Hematopoietic multipotent progenitor cell (in vitro differentiated cells): ENCODE results near the gene RYR1. TPM values are rescaled to one million over a fixed set of nuclear protein-coding genes. Genes with fewer than 3 reads are reported as not detected.
"Not testable (repeated sequence)": the region's sequence is repeated elsewhere in the genome, so short reads cannot be mapped to it uniquely, and the experiment has no call there.

ENCODE experiments used
- DNase-seq, 3 donors: peaks; one replicate each; pipeline ENCODE4 v3.0.0-alpha.2; 2011 to 2015; ENCODE audit warnings: low read depth in 2 of 3, low spot score in 2 of 3
- total RNA-seq: library from RNA; depleted of rRNA; stranded (reverse); fragments of >200 nt; gene quantifications from one replicate; pipeline ENCODE4 v1.2.3, GENCODE V29; 2012

The RYR1 gene
- total RNA-seq, 1 donor = 2.7 TPM

DNA sequence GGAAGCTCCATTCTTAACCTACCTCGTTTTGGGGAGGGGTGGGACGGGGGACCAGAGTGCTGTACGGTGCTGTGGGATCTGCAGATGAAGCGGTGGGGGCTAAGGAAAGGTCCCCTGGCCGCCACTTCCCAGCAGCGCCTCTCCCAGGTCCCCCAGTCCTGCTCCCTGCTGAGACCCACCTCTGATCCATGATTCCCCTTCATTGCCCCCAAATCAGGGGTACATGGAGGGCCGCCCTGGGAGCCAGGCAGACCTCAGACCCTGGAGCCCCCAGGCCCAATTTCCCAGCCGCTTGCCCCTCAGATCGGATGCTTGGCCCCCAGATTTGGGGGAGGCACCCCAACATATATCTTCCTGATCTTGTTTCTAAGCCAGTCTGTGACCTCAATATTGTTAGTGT is 34.4 kb upstream of the RYR1 start:
- no peak for DNase-seq

DNA sequence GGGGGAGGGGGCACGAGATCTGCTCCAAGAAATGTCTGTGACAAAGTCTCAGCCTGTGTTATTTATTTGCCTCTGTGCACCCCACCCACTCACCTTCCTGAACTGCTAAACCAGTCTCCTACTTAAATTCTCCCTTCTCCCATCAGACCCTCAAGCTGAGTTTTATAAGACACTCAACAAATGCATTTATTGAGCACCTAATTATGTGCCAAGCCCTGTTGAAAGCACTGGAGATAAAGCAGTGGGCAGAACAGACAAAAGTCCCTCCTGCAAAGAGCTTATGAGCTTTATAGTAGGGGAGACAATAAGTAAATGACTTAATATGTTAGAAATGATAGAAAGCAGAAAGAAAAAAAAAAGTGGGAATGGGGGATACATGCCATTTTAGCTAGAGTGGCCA is 34.0 kb upstream of the RYR1 start:
- DNase-seq = no peak

DNA sequence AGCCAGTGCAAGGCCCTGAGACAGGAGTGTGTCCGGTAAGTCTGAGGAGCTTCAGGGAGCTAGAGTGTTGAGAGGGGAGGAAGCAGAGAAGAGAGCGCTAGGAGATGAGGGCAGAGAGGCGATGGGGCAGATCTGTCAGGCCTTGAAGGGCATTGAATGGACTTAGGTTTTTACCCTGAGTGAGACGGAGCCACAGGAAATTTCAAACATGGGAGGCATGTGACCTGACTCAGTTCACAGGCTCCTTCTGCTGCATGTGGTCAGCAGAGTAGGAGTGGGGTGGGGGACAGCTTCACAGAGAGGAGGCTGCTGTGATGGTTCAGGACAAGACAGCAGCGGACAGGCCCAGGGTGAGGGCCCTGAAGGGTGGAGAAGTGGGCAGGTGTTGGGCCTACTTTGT is 33.1 kb upstream of the RYR1 start:
- DNase-seq = no peak

GRCh38 chr19:38401148-38401547 is 32.3 kb upstream of the RYR1 start:
- DNase-seq = no peak

GRCh38 chr19:38402623-38402966 is 30.9 kb upstream of the RYR1 start:
- no peak for DNase-seq

- DNase-seq = peak; percentile 97 to 99 (median 98)
These were observed 30.4 kb upstream of the RYR1 start, which contains the start of gene FAM98C for GRCh38 chr19:38402967-38403674. TSS of gene FAM98C (plus strand) at chr19:38403093. CDS start at chr19:38403154, 61 bp downstream.

DNA sequence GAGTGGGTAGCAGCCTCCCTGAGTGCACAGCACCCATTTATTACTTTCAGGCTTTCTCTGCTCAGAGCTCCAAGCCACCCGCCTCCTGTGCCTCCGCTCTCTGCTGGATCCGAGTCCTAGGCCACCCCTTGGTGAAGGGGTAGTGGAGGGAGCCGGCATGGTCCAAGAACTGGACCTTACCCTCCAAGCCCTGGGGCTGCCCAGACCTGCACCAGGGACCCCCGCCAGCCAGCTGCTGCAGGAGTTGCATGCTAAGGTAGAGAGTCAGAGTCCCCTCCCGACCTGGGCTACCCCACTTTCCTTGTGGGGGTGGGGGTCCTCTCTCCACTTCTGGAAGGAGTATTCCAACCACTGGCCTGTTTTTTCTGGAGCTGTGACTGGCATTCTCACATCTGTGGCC is 28.6 kb upstream of the RYR1 start:
- DNase-seq = no peak

DNA sequence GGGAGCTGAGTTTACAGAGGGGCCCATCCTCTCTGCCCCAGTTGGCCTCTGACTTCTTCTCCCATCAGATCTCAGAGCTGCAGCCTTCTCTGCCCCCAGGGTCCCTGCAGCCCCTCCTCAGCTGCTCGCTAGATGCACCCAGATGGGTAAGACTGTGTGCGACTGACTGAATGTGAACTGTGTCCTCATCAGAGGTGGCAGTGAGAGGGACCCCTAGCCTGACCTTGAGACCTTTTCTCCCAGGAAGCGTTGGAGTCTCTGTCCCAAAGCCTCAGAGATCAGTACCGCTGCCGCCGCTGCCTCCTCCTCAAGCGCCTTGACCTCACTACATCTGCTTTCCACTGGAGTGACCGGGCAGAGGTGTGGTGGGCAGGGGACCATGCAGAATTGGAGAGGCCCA is 28.2 kb upstream of the RYR1 start:
- DNase-seq = no peak

- DNase-seq = no peak
These were observed 23.8 kb upstream of the RYR1 start for GRCh38 chr19:38409631-38410133.

GRCh38 chr19:38410407-38410806 is 23.1 kb upstream of the RYR1 start:
- DNase-seq = not testable (repeated sequence)

GRCh38 chr19:38411041-38411712 is 22.3 kb upstream of the RYR1 start:
- no peak for DNase-seq

DNA sequence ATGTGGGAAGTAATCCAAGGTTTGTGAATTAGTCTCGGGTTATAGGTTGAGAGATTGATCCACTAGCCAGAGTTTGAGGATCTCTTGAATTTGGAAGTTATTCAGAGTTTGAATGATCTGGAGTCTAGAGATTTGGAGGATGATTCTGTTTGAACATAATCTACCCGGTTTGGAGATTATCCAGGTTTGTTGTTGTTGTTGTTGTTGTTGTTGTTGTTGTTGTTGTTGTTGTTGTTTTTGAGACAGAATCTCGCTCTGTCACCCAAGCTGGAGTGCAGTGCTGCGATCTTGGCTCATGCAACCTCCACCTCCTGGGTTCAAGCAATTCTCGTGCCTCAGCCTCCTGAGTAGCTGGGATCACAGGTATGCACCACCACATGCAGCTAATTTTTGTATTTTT is 21.6 kb upstream of the RYR1 start:
- DNase-seq = not testable (repeated sequence)

DNA sequence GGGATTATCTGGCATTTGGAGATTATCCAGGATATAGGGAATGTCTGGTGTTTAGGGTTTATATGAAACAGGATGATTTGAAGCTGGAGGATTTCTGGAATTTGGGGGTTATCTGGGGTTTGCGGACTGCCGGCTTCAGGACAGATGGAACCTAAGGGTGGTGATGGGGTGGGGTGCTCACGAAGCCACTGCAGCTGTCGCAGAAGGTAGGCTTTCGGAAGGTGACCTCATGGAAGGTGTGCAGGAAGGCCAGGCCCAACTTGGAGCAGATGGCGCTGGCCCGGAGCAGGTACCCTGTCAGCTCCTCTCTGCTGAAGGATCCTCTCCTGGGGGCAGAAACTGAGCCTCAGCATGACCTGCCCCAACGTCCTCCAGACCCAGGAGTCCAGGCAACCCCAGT is 21.0 kb upstream of the RYR1 start:
- no peak for DNase-seq

DNA sequence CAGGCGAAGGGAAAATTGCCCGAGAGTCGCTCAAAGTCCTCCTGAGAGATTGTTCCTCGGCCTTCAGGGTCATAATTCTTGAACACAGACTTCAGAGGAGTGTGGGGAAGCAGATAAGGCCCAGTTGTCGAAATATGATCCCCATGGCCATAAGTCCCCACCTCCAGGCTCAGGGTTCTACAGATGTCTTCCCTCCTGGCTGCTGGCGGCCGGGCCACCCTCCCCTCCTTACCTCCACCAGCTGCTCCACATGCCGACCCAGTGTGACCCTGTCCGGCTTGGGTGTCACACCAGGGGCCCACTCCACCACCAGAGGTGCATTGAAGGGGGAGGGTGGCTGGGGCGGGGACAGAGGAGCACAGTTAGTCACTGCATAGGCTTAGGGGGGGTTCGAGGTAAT is 20.5 kb upstream of the RYR1 start:
- DNase-seq = no peak

GRCh38 chr19:38413416-38413815 is 20.1 kb upstream of the RYR1 start:
- no peak for DNase-seq

- DNase-seq = no peak
These were observed 16.3 kb upstream of the RYR1 start for GRCh38 chr19:38417146-38417543.

DNA sequence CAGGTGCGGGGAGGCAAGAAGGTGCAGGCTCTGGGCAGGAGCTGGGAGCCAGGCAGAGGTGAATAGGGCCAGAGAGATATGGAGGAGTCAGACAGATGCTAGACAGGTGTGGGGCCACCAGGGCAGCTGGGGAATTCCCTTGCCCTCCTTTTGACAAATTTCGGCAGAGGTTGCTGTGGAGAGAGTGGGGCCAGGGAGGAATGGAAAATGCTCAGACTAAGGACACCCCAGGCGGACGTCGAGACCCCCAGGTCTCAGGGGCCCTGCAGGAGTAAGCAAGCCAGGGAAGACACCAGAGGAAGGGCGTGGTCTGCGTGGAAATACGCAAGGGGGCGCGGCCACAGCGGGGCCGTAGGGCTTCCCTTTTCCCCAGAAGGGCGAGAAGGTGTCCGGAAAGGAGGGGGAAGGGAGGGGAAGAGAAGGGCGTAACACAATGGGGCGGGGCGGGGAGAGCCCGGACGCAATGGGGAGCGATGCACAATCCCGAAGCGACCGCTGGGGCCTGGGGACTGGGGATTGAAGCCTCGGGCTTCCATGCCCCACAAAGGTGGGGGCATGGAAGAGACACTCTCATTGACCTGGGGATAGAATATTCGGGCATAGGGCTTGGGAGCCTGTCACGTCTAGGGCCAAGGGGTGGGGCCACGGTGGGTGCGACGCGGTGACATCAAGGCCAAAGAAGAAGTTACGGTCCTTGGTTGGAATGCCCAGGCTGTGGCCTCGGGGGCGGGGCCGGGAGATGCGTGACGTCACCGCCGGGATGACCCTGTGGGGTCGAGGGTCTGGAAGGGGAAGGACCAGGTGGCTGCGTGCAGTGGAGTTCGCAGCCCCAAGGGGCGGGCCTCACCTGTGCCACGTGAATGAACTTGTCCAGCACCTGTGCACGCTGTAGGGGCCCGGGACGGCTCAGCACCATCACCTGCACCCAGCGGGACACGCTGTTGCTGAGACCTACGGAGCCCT is 15.7 kb upstream of the RYR1 start:
- peak in 2 of 3 donors; percentile 71 to 75 for DNase-seq

DNA sequence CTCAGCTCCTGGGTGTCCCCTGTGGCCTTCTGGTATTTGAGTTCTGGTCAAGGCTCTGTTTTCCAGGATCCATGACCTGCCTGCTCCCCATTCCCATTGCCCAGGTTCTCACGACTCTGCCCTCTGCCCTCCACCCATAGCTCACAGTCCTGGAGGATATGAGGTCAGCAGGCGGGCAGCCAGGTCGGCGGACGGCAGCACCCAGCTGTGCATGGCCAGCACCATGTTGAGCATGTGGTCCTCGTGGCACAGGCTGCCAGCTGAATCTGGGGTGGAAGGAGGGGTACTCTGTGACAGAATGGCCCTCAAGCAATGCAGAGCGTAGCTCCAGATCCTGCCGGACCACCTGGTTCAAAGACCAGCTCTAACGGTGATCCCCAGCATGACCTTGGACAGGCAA is 12.6 kb upstream of the RYR1 start:
- no peak for DNase-seq

DNA sequence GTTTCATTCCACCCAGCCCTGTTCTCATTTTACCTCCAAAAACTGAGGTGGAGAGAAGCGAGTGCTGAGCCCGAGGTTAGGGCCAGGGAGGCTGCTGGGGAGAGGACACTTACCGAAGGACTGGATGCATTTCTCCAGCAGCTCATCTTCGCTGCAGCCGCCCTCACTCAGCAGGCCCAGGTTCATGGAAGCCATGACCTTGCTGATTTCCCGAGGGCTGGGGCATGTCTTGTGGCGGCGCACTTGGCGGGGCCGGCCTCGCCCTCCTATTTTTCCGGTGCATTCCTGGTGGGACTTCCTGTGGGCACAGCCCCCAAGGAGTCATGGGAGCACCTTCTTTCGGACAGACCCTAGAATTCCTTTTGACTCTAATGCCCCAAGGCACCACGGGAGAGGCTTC is 11.6 kb upstream of the RYR1 start:
- DNase-seq = no peak

DNA sequence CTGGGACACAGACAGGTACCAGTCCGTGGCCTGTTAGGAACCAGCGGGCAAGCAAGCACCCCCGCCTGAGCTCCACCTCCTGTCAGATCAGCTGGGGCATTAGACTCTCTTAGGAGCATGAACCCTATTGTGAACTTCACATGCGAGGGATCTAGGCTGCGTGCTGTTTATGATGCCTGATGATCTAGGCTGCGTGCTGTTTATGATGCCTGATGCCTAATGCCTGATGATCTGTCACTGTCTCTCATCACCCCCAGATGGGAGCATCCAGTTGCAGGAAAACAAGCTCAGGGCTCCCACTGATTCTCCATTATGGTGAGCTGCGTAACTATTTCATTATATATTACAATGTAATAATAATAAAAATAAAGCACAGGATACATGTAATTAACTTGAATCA is 11.1 kb upstream of the RYR1 start:
- DNase-seq = no peak

DNA sequence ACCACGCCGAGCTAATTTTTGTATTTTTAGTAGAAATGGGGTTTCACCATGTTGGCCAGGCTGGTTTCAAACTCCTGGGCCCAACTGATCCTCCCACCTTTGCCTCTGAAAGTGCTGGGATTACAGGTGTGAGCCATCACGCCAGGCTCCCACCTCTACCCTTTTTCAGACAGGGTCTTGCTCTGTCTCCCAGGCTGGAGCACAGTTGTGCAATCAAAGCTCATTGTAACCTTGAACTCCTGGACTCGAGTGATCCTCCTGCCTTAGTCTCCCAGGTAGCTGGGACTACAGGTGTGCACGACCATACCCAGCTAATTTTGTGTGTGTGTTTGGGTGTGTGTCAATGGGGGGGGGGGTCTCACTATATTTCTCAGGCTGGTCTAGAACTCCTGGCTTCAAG is 9.2 kb upstream of the RYR1 start:
- DNase-seq = no peak
